Mammary microvascular endothelial cell (primary cell): ENCODE data around the gene SSR3. TPM values are rescaled to one million over a fixed set of nuclear protein-coding genes. Genes with fewer than 3 reads are reported as not detected.

ENCODE experiments used
- total RNA-seq: library from RNA; depleted of rRNA; stranded (reverse); fragments of >200 nt; gene quantifications from 2 replicates; pipeline ENCODE4 v1.2.3, GENCODE V29; 2015

The SSR3 gene
- 297 and 320 TPM in 2 replicates for total RNA-seq

GRCh38 chr3:156554842-156555687, at the start of gene SSR3:
Gene SSR3, minus strand, starts transcription at chr3:156555117. Its CDS starts 28 bp downstream, at chr3:156555089.

Other genes starting within 250 kb of the SSR3 start
- gene TIPARP, start 119.5 kb upstream of the SSR3 start, total RNA-seq, result 43.3 and 43.6 TPM in 2 replicates